ENCODE measurements around the gene GRIP2.
A peak's percentile ranks its signal among the peaks of the same experiment; 100 is the strongest.

GRIP2 gene

GRCh38 chr3:14542656-14543055, 2.5 kb upstream of the GRIP2 start:
- no peak overlapping the region for H3K27ac ChIP-seq
- no peak for DNase-seq (ENCODE audit: low read depth, low spot score)

GRCh38 chr3:14541646-14542045, 1.5 kb upstream of the GRIP2 start:
- no peak for DNase-seq (ENCODE audit: low read depth, low spot score)

GRCh38 chr3:14540821-14541385, 761 bp upstream of the GRIP2 start:
- H3K27ac ChIP-seq: no peak overlapping the region
- no peak for DNase-seq (ENCODE audit: low read depth, low spot score)

More at GRCh38 chr3:14541646-14542045, 1.5 kb upstream of the GRIP2 start:
- no peak overlapping the region for H3K27ac ChIP-seq

GRCh38 chr3:14539384-14539741, 779 bp downstream of the GRIP2 start:
- no peak overlapping the region for H3K27ac ChIP-seq
- DNase-seq (ENCODE audit: low read depth, low spot score): no peak

GRCh38 chr3:14538451-14539088, 1.6 kb downstream of the GRIP2 start:
- H3K27ac ChIP-seq: no peak overlapping the region
- DNase-seq (ENCODE audit: low read depth, low spot score): no peak

- no peak for DNase-seq (ENCODE audit: low read depth, low spot score)
- H3K27ac ChIP-seq: no peak overlapping the region
These were observed 2.3 kb downstream of the GRIP2 start for GRCh38 chr3:14537590-14538450.

GRCh38 chr3:14536837-14537589, 3.1 kb downstream of the GRIP2 start:
- H3K27ac ChIP-seq: no peak overlapping the region
- DNase-seq (ENCODE audit: low read depth, low spot score): no peak

GRCh38 chr3:14536055-14536815, 3.9 kb downstream of the GRIP2 start:
- no peak overlapping the region for H3K27ac ChIP-seq
- DNase-seq (ENCODE audit: low read depth, low spot score): no peak

- no peak for DNase-seq (ENCODE audit: low read depth, low spot score)
- H3K27ac ChIP-seq: no peak overlapping the region
These were observed 4.5 kb downstream of the GRIP2 start for GRCh38 chr3:14535616-14536015.

- no peak for DNase-seq (ENCODE audit: low read depth, low spot score)
- no peak overlapping the region for H3K27ac ChIP-seq
These were observed 5.5 kb downstream of the GRIP2 start for GRCh38 chr3:14534516-14535191.

- DNase-seq (ENCODE audit: low read depth, low spot score): no peak
- no peak overlapping the region for H3K27ac ChIP-seq
These were observed 6.6 kb downstream of the GRIP2 start for GRCh38 chr3:14533457-14533958.

- DNase-seq (ENCODE audit: low read depth, low spot score): peak; percentile 20
- no peak overlapping the region for H3K27ac ChIP-seq
These were observed 7.3 kb downstream of the GRIP2 start for GRCh38 chr3:14532691-14533456.

- no peak for DNase-seq (ENCODE audit: low read depth, low spot score)
- H3K27ac ChIP-seq: no peak overlapping the region
These were observed 8.2 kb downstream of the GRIP2 start for GRCh38 chr3:14531856-14532395.

GRCh38 chr3:14528081-14528480, 12.1 kb downstream of the GRIP2 start:
- no peak overlapping the region for H3K27ac ChIP-seq

GRCh38 chr3:14525685-14526631, 14.2 kb downstream of the GRIP2 start:
- H3K27ac ChIP-seq: peak overlapping the region; percentile 51
- DNase-seq (ENCODE audit: low read depth, low spot score): peak; percentile 62

More at GRCh38 chr3:14528081-14528480, 12.1 kb downstream of the GRIP2 start:
- DNase-seq (ENCODE audit: low read depth, low spot score): no peak

GRCh38 chr3:14524920-14525660, 15.1 kb downstream of the GRIP2 start:
- H3K27ac ChIP-seq: no peak overlapping the region
- DNase-seq (ENCODE audit: low read depth, low spot score): no peak

Measured in epithelial cell of prostate (primary cell).